Measurements from ENCODE around the gene DEFB127.
"Not testable (repeated sequence)": the region's sequence is repeated elsewhere in the genome, so short reads cannot be mapped to it uniquely, and the experiment has no call there.

- TF ChIP-seq CTCF, POLR2A (IDR thresholded peaks at IDR 0.05): not testable (repeated sequence)
These were observed 46.4 kb downstream of the DEFB127 start for GRCh38 chr20:203630-204029.
